MM.1S (cell line): ENCODE results near the gene ARHGAP26.
A peak's percentile ranks its signal among the peaks of the same experiment; 100 is the strongest.

Experiments
- DNase-seq: peaks from one replicate; pipeline ENCODE4 v3.0.0-alpha.2; 2015
- H2AFZ ChIP-seq: fragments of 300-600 bp; sonication (generic); 2 replicates; pipeline ENCODE4 v1.6.0; 2016; ENCODE audit warnings: antibody characterized with exemption, low read length
- H3F3A ChIP-seq: fragments of 300-600 bp; sonication (generic); 2 replicates; pipeline ENCODE4 v1.6.1; 2016; ENCODE audit warnings: mild to moderate bottlenecking, antibody characterized with exemption, low read length, moderate library complexity, mixed read lengths; ENCODE audit not compliant: insufficient read depth
- H3K27ac ChIP-seq: fragments of 300-600 bp; sonication (generic); 2 replicates; pipeline ENCODE4 v1.5.1; 2016; ENCODE audit warnings: mild to moderate bottlenecking, low read length
- H3K27me3 ChIP-seq: fragments of 300-600 bp; sonication (generic); replicated peaks from 2 replicates; pipeline ENCODE4 v1.6.0; 2016; ENCODE audit warnings: low read length; ENCODE audit not compliant: insufficient read depth
- H3K36me3 ChIP-seq: fragments of 300-600 bp; sonication (generic); replicated peaks from 2 replicates; pipeline ENCODE4 v1.6.1; 2016; ENCODE audit warnings: mild to moderate bottlenecking, low read length, mixed read lengths; ENCODE audit not compliant: insufficient read depth
- H3K4me1 ChIP-seq: fragments of 300-600 bp; sonication (generic); 2 replicates; pipeline ENCODE4 v1.6.1; 2016; ENCODE audit warnings: low read length, mixed read lengths
- H3K4me2 ChIP-seq: fragments of 300-600 bp; sonication (generic); 2 replicates; pipeline ENCODE4 v1.6.0; 2016; ENCODE audit warnings: low read depth, low read length
- H3K4me3 ChIP-seq: fragments of 300-600 bp; sonication (generic); 2 replicates; pipeline ENCODE4 v1.5.1; 2016; ENCODE audit warnings: low read length, mixed read lengths
- H3K79me2 ChIP-seq: fragments of 300-600 bp; sonication (generic); 2 replicates; pipeline ENCODE4 v1.6.1; 2016; ENCODE audit warnings: mixed run types, low read length, mixed read lengths
- H3K9ac ChIP-seq: fragments of 300-600 bp; sonication (generic); 2 replicates; pipeline ENCODE4 v1.6.1; 2016; ENCODE audit warnings: low read length, mixed read lengths
- H3K9me2 ChIP-seq: fragments of 300-600 bp; sonication (generic); replicated peaks from 2 replicates; pipeline ENCODE4 v1.6.1; 2016; ENCODE audit warnings: mild to moderate bottlenecking, low read length, mixed read lengths; ENCODE audit not compliant: insufficient read depth
- H3K9me3 ChIP-seq: fragments of 300-600 bp; sonication (generic); replicated peaks from 2 replicates; pipeline ENCODE4 v1.6.1; 2016; ENCODE audit warnings: mild to moderate bottlenecking, low read length, mixed read lengths; ENCODE audit not compliant: insufficient read depth
- H4K20me1 ChIP-seq: fragments of 300-600 bp; sonication (generic); 2 replicates; pipeline ENCODE4 v1.6.1; 2016; ENCODE audit warnings: mild to moderate bottlenecking, low read length, moderate library complexity, mixed read lengths; ENCODE audit not compliant: insufficient read depth
- CTCF ChIP-seq: fragments of 300-600 bp; sonication (generic); IDR thresholded peaks from 2 replicates; pipeline ENCODE4 v1.5.1; 2016; ENCODE audit warnings: antibody characterized with exemption, low read length, mixed read lengths
- EZH2 ChIP-seq: fragments of 300-600 bp; sonication (generic); optimal IDR thresholded peaks from 2 replicates; pipeline ENCODE3; 2017; ENCODE audit warnings: low read depth, mild to moderate bottlenecking, antibody characterized with exemption, low read length, mixed read lengths
- EZH2phosphoT487 ChIP-seq: fragments of 300-600 bp; sonication (generic); IDR thresholded peaks from 2 replicates; pipeline ENCODE4 v1.6.1; 2018; ENCODE audit warnings: antibody characterized with exemption, low read length

The ARHGAP26 gene

DNA sequence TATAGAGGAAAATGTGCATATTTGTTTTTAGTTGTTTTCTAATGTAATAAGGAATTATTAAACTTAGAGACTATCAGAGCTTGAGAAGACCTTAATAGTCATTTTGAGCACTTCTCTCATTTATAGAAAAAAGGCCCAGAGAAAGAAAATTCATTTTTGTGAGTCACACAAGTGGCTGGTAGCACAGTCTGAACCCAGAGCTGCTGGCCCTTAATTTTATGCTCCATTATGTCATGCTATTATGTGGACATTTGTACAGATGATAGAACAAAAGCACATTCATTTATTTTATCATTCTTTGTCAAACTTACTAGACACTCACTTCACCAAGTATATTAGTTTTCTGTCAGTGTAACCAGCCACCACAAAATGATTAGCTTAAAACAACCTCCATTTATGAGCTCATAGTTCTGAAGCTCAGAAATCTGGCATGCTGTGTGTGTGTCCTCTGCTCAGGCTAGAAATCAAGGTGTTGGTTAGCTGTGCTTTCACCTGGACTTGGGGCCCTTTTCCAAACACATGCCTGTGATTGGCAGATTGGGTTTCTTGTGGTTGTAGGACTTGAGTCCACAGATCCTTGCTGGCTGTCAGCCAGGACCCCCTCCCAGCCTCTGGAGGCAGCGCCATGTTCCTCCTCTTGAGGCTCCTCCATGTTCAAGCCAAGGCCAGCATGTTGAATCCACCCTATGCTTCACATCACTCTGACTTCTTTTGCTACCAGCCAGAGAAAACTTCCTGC is 188.9 kb downstream of the ARHGAP26 start:
- H3K4me2 ChIP-seq, result peak overlapping the region; percentile 25
- H3K36me3 ChIP-seq, result no peaks in the 10 kb centered on the region
- no peak overlapping the region for H3K4me3 ChIP-seq
- no peaks in the 10 kb centered on the region for H3K79me2 ChIP-seq
- H3F3A ChIP-seq, result no peaks in the 10 kb centered on the region
- no peak overlapping the region for H2AFZ ChIP-seq
- peaks cover 13% of the 10 kb centered on the region for H3K4me1 ChIP-seq
- no peaks in the 10 kb centered on the region for H3K9me2 ChIP-seq
- no peak for TF ChIP-seq EZH2phosphoT487
- no peak for TF ChIP-seq CTCF
- no peak for TF ChIP-seq EZH2
- H3K27ac ChIP-seq, result no peak overlapping the region
- H3K27me3 ChIP-seq, result no peaks in the 10 kb centered on the region
- no peak for DNase-seq
- H4K20me1 ChIP-seq, result no peaks in the 10 kb centered on the region
- H3K9me3 ChIP-seq, result no peaks in the 10 kb centered on the region
- H3K9ac ChIP-seq, result no peak overlapping the region

DNA sequence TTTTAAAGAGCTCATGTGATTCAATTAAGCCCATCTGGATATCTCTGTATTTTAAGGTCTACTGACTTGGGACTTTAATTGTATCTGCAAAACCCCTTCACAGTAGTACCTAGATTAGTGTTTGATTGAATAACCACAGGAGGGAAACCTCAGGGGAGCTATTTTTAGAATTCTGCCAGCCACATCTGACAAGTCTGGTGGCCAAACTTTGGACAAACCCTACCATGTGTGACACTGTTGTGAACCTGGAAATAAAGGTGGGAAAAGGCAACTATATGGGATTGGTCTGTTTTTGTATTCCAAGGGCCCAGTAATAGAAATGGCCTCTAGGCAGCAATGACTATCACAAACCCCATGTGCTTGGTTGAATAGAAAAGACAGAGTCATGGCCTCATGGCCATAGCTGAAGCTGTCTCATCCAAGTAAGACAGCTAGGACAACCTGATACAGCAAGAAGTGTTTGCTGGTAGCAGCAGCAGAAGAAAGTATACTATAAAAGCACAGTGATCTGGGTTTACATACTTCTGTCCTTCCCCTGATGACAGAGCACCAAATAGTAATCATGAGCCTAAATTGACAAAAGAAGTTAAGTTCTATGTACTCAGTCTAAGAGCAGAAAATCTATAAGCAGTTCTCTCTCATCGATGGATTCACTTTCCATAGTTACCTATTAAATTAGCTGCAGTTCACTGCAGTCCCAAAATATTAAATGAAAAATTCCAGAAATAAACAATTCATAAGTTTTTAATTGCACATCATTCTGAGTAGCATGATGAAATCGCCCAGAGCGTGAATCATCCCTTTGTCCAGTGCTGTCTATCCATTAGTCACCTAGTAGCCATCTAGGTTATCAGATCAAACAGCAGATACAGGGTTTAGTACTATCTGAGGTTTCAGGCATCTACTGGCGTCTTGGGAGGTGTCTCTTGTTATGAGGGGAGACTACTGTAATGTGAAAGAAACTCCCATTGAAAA is 189.8 kb downstream of the ARHGAP26 start:
- Histone ChIP-seq H3K9me3 (no peaks in the 10 kb centered on the region), H2AFZ (no peak overlapping the region), H3K4me3 (no peak overlapping the region), H4K20me1 (no peaks in the 10 kb centered on the region), H3K9me2 (no peaks in the 10 kb centered on the region), H3K27ac (no peak overlapping the region), H3K4me1 (peaks cover 13% of the 10 kb centered on the region), H3K4me2 (peak overlapping the region; percentile 25), H3K9ac (no peak overlapping the region), H3K36me3 (no peaks in the 10 kb centered on the region), H3K27me3 (no peaks in the 10 kb centered on the region), H3K79me2 (no peaks in the 10 kb centered on the region), H3F3A (no peaks in the 10 kb centered on the region)
- TF ChIP-seq EZH2, result no peak
- TF ChIP-seq CTCF, result no peak
- TF ChIP-seq EZH2phosphoT487, result no peak
- DNase-seq, result peak; percentile 38

DNA sequence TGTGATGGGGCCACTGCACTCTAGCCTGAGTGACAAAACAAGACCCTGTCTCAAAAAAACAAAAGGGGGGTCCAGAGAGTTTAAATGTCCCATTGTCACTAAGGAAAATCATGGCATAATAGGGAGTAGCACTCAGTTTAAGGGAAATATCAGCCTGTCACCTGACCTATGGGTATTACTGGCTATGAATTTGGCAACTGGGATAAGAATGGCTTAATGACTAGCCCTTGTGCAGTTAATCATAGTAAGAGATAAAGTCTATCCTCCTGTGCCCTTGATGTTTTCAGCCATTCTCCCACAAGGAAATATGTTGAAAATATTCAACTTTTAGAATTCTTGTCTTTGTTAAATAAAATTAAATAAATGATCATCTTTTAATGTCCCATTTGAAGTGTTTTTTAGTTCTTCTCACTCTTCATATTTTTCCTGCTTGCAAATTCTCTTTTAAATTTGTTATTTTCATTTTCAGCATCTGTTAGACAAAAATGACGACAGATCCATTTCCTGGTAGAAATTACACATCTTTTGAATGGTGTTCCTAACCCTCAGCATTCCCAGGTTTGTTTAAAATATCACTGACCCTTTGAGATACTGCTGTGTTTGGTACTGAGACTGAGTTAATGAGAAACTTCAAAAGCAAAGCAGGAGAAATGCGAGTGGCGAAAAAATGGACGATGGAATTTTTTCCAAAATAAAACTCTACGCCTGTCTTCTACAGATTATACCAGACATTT is 191.4 kb downstream of the ARHGAP26 start:
- Histone ChIP-seq H3K27ac (no peak overlapping the region), H3K4me3 (no peak overlapping the region), H3K27me3 (no peaks in the 10 kb centered on the region), H3K79me2 (no peaks in the 10 kb centered on the region), H3K9ac (no peak overlapping the region), H3K4me1 (peaks cover 13% of the 10 kb centered on the region), H3K4me2 (no peak overlapping the region), H3K9me3 (no peaks in the 10 kb centered on the region), H3K9me2 (no peaks in the 10 kb centered on the region), H4K20me1 (no peaks in the 10 kb centered on the region), H3F3A (no peaks in the 10 kb centered on the region), H3K36me3 (no peaks in the 10 kb centered on the region), H2AFZ (no peak overlapping the region)
- DNase-seq, result no peak
- TF ChIP-seq EZH2 (no peak), CTCF (no peak), EZH2phosphoT487 (no peak)
